Stimulated activated CD4-positive, alpha-beta T cell treated with anti-CD3 and anti-CD28 coated beads, TNF-alpha, amount 100 ng/mL, for 24 hours (primary cell): ENCODE data around the gene BCL6B.
"Not testable (repeated sequence)": the region's sequence is repeated elsewhere in the genome, so short reads cannot be mapped to it uniquely, and the experiment has no call there.

Source experiments
- DNase-seq, 3 experiments: peaks; one replicate each; pipeline ENCODE4 v3.0.0-alpha.2; 2020; ENCODE audit warnings: low read depth in 3 of 3

Gene BCL6B

DNA sequence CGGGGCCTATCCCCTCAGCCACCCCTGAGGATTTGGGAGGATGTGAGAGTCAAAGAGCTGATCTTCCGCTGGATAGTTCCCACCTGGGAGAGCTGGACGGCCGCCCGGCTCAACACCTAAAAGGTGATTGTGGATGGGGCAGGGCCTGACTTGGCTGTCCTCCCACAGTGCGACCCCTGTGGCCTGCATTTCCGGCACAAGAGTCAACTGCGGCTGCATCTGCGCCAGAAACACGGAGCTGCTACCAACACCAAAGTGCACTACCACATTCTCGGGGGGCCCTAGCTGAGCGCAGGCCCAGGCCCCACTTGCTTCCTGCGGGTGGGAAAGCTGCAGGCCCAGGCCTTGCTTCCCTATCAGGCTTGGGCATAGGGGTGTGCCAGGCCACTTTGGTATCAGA lies 4.5 kb downstream of the BCL6B start:
- no peak for DNase-seq

DNA sequence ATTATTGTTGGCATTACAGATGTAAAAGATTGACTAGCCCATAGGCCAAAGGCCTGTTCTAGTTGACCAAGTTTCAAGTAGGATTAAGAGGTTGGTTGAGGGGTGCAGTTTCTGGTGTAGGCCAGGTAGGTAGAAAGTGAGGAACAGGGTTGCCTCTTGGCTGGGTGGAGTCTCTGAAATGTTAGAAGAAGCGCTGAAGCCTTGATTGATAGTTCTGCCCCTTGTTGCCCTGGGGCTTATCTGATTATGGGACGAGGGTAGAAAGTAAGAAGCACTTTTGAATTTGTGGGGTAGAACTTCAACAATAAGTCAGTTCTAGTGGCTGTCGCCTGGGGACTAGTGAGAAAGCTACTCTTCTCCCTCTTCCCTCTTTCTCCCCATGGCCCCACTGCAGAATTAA lies 6.2 kb downstream of the BCL6B start:
- no peak for DNase-seq

DNA sequence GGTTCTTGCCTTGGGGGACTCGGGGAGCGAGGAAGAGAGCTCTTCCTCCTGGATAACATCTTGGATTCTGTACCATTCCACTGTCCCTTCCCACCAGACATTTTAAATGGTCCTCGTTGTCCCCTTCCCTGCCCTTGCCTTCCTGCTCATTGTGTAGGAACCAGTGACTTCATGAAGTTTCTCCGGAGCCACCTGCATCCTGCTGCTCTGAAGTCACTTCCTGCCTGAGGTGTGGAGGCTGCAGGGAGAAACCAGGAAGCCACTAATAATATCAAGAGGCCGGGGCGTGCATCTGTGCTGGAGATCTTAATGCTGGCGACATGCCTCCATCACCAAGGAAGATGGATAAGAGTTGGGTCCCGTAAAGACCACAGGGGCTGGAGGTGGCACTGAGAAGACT lies 6.8 kb downstream of the BCL6B start:
- DNase-seq: peak in 1 of 3 experiments; percentile 58

DNA sequence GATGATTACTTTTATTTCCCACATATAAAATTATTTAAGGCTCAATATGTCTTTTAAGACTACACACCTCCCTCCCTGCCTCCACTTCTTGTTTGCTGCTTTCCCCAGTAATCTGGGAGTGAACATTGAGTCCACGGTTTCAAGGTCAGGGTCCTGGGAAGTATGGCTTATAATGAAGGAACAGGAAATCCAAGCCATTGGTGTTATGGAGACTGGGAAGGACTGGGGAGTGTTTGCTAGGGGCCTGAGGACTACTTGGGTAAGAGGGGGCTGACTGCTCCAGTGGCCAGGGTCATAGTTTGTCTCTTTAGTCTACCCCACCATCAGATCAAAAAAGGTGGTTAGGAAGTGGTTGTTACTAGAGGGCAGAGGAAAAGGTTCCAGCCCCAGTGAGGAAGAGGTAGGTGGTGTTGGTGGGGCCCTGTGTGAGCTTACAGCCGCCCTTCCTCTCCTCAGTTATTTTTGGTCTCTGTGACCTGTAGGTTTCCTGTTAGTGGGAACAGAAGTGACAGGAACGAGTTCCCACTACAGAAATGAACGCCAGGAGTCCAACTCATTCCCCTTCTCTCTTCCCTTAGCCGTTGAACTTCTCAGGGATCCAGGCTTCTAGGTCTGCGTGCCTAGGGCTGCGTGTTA lies 12.2 kb downstream of the BCL6B start:
- peak in 1 of 3 experiments; percentile 42 for DNase-seq

DNA sequence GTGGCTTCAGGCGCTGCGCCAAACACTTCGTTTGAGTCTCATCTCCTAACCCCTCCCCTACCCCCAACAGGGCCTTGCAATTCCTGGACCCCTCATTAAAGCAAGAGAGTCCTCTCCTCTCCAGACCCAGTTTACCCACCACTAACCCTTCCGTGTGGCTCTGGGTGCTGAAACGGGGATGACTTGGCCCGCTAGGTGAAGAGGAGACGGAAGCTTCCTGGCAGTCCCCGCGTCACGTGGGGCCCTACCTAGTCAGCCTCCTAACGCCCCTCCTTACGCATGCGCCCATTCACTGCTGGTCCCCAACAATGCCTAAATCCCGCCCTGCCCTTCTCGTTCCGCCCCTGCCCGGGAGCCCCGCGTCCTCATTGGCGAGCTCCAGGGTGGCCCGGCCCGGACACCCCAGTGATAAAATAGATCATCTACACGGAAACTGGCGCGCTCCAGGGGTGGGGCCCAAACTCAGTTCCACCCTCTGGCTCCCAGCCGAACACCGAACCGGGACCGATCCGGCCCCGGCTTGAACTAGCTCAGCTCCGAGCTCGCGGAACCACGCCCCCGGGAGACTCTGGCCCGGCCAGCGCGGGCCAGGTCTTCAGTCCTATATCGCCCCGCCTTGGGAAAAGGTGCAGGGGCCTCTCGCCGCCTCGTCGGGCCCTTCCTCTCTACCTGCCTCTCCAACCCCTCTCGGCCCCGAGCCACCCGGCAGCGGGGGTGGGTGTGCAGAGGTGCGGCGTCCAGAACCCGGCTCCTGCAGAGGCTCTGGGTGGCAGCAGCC lies 12.9 kb downstream of the BCL6B start, which contains the start of gene SLC16A13:
SLC16A13 (plus strand) TSS at position 425 of the 778 bp plus-strand sequence. CDS start 368 bp downstream, outside the sequence.
- DNase-seq: peak; percentile 98 to 99 (median 98)

GRCh38 chr17:7038025-7038862 lies 15.4 kb downstream of the BCL6B start:
- no peak for DNase-seq

DNA sequence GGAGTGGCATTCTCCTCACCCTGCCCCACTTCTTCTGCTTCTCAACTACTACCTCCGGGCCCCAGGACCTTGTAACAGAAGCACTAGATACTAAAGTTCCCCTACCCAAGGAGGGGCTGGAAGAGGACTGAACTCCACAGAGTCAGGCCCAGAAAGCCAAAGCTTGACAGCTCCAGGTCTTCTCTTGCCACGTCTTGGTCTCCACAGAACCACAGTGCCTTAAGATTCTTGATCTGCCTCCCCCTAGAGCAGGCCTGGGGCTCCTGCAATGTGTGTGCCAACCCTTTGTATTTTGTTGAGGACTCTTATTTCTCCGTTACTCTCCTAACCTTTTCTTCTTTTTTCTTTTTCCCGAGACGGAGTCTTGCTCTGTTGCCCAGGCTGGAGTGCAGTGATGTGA lies 17.0 kb downstream of the BCL6B start:
- DNase-seq: no peak

DNA sequence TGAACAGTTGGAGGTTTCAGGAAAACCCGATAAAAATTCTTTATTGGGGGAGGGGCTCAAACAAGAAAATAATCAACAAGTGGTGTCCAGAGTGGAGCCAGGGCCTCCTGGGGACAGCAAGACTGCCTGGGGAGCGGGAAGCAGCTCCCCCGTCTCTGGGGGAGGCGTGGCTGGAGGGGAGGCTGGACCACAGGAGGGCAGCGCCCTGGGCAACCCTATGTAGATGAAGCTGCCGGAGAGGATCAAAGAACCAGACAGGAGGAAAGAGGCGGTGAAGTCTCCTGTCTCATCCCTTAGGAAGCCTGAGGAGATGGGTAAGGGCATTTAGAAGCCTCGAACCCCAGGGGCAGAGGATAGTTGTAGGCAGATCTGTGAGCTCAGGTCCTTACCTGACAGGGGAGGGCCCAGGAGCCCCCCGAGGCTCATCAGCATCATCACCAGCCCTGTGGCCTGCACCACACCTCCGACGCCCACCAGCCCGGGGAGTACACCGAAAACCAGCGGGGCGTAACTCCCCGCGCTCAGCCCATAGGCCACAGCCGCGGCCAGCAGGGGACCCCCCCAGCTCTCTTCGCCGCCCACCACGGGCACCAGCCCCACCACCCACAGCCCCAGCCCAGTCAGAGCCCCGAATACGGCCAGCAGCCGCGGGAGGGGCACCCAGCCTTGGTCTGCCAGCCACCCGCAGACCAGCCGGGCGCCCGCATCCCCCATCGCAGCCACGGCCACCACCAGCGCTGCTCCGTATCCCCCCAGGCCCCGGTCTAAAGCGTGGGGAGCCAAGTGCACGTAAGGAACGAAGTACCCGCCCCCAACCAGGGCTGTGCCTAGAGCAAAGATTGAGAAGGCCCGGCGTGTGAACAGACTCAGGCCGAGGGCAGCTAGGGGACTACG lies 19.0 kb downstream of the BCL6B start:
- peak in 1 of 3 experiments; percentile 21 for DNase-seq

DNA sequence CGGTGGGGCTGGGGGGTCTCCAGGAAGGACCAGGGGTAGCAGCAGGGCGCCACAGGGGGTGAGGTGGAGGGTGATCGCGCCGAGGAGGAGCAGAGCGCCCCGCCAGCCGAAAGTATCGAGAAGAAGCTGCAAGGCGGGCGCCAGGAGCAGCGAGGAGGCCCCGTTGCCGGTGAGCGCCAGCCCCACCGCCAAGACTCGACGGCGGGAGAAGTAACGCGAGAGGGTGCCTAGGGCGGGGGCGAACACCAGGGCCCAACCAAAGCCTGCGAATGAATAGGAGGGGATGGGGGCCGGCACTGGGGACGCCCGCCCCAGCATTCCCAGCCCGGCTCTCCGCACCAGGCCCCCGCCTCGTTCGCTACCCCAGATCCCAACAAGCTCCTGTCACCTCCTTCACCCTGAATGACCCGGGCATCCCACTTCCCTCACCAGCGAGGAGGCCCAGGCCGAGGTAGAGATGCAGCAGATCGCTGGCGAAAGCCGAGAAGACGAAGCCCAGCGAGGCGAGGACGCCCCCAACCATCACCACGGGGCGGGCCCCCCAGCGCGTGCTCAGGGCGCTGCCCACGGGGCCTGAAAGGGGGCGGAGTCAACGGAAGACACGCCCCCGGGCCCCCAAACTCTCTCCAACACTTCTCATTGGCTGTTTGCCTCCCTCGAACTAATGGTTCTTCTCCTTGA lies 19.8 kb downstream of the BCL6B start:
- DNase-seq: peak in 1 of 3 experiments; percentile 40

DNA sequence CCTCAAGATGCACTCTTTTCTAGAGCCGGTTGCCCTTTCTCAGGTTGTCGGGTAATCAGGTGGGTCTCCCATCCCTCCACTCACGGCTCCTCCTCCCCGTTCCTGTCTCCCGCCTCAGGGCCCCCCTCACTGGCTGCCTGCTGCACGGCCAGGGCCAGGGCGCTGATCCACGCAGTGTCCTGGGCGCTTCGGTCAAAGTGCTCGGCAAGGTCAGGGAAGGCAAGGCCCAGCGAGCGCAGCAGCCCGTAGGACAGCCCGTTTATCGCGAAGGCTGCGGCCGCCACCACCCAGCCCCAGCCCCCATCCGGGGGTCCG lies 20.3 kb downstream of the BCL6B start:
- no peak for DNase-seq

DNA sequence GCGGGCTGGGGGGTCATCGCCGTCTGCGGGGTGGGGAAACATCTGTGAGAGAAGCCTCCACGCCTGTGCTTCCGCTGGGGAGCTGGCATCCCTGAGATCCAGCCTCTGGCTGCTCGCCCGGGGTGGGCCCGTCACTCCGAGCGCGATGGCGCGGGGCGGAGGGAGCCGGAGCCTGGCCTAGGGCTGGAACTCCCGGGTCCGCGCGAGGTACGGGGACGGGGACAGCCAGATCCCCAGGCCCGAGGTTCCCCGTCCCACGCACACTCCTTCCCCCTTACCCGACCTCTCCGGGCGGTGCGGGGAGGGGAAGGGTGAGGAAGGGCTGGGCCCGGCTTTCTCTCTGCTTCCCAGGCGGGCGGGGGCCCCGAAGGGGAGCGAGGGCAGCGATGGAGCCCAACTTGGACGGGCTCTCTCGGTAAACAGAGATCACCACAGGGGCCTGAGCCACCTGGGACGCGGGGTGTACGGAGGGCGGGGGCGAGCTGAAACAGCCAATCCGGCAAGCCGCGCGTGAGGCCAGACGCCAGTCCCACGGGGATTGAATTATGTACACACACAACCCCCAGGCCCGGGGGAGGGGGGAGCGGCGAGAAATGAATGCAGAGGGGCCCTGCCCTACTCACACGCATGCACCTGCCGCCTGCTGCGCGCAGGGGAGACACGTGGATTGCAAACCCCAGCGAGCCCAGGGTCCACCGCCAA lies 20.8 kb downstream of the BCL6B start, which contains the start of gene SLC16A11:
SLC16A11 (minus strand) TSS at position 596 of the 702 bp plus-strand sequence; CDS start at position 17, 579 bp downstream.
- DNase-seq: peak in 1 of 3 experiments; percentile 46

- no peak for DNase-seq
These were observed 22.8 kb downstream of the BCL6B start for GRCh38 chr17:7045492-7046126.

- peak in 1 of 3 experiments; percentile 35 for DNase-seq
These were observed 23.4 kb downstream of the BCL6B start for GRCh38 chr17:7046127-7046724.

- DNase-seq: peak in 1 of 3 experiments; percentile 60
These were observed 24.0 kb downstream of the BCL6B start for GRCh38 chr17:7046725-7047397.

- DNase-seq: no peak
These were observed 24.7 kb downstream of the BCL6B start for GRCh38 chr17:7047566-7047965.

DNA sequence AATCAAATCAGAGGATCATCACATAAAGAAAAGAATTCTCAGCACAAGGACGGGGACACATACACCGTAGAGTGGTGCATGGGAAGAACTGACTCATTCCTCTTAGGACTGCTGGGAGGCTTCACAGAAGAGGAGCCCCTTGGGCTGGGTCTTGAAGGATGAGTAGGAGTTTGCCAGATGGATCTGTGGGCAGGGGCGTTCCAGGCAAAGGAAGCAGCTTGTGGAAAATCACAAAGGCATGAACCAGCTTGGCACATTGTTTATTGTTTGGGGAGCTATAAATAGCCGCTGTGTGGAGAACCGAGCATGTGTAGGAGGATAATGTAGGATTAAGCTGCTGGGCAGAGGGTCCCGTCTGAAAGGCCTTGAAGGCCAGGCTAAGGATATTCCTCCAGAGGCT lies 26.1 kb downstream of the BCL6B start:
- DNase-seq: no peak

- not testable (repeated sequence) for DNase-seq
These were observed 27.7 kb downstream of the BCL6B start for GRCh38 chr17:7050583-7050982.

DNA sequence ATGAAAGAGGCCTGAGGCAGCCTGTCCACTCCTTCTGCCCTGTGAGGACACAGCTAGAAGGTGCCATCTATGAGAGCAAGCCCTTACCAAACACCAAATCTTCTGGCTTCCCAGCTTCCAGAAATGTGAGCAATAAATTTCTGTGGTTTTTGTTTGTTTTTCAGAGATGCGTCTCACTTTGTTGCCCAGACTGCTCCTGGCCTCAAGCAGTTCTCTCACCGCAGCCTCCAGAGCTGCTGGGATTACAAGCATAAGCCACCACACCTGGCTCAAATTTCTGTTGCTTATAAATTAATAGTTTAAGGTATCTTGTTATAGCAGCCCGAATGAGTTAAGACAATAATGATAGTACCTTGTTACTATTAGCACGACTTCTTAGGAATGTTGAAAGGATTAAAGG lies 33.5 kb downstream of the BCL6B start:
- no peak for DNase-seq
